PFSK-1 (cell line): ENCODE results near the gene SMIM5.

ENCODE experiments used
- POLR2AphosphoS5 ChIP-seq: IDR thresholded peaks from 2 replicates; pipeline ENCODE4 v1.6.1; 2012; ENCODE audit warnings: low read depth, mild to moderate bottlenecking, control low read depth, low read length, moderate library complexity
- REST ChIP-seq, 2 experiments: IDR thresholded peaks; 2 replicates each; pipeline versions ENCODE4 v1.6.1 to v1.8.0; 2011 to 2012; ENCODE audit warnings: low read depth in 2 of 2, low read length in 2 of 2, control low read depth in 1 of 2, inconsistent platforms in 1 of 2, mild to moderate bottlenecking in 1 of 2, moderate library complexity in 1 of 2; ENCODE audit not compliant: insufficient read depth in 1 of 2
- SIN3A ChIP-seq: IDR thresholded peaks from 2 replicates; pipeline ENCODE4 v1.6.1; 2012; ENCODE audit warnings: mild to moderate bottlenecking, low read length, moderate library complexity, borderline replicate concordance; ENCODE audit not compliant: insufficient read depth
- TAF1 ChIP-seq: IDR thresholded peaks from 2 replicates; pipeline ENCODE4 v1.6.1; 2012; ENCODE audit warnings: low read length, control low read depth, borderline replicate concordance; ENCODE audit not compliant: insufficient read depth

- no peak for TF ChIP-seq SIN3A
- no peak for TF ChIP-seq TAF1
- no peak for TF ChIP-seq REST (IDR thresholded peaks at IDR 0.05; ENCODE audit: insufficient read depth in 1 of 2, low read depth in 2 of 2, low read length in 2 of 2)
- TF ChIP-seq POLR2AphosphoS5: no peak
Observed at GRCh38 chr17:75685499-75685898, 52.3 kb downstream of the SMIM5 start.
